Measurements from ENCODE around the gene YBX1.

- no peak for TF ChIP-seq CTCF (IDR thresholded peaks at IDR 0.05)
- no peak for TF ChIP-seq EZH2 (IDR thresholded peaks at IDR 0.05; ENCODE audit: borderline replicate concordance, insufficient read depth, low read depth, low read length, poor library complexity, severe bottlenecking)
These were observed 41.3 kb downstream of the YBX1 start for GRCh38 chr1:42723511-42723910.

Data from B cell (primary cell).